GM19023 (cell line): Measurements from ENCODE around the gene CACNA1E.
"Not testable (repeated sequence)": the region's sequence is repeated elsewhere in the genome, so short reads cannot be mapped to it uniquely, and the experiment has no call there.

Experiments used
- ATAC-seq: cut with Tn5 transposase; IDR thresholded peaks from one replicate; pipeline ENCODE4 v1.9.1; 2021; ENCODE audit warnings: mild to moderate bottlenecking, moderate library complexity; ENCODE audit not compliant: unreplicated experiment

Gene CACNA1E

DNA sequence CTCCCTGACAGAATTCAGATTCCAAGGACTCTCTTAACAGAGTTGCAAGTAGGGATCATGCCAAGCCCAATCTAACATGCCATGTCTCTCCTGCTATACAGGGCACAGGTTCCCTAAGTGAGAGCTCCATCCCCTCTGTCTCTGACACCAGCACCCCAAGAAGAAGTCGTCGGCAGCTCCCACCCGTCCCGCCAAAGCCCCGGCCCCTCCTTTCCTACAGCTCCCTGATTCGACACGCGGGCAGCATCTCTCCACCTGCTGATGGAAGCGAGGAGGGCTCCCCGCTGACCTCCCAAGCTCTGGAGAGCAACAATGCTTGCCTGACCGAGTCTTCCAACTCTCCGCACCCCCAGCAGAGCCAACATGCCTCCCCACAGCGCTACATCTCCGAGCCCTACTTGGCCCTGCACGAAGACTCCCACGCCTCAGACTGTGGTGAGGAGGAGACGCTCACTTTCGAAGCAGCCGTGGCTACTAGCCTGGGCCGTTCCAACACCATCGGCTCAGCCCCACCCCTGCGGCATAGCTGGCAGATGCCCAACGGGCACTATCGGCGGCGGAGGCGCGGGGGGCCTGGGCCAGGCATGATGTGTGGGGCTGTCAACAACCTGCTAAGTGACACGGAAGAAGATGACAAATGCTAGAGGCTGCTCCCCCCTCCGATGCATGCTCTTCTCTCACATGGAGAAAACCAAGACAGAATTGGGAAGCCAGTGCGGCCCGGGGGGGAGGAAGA, 315.0 kb downstream of the CACNA1E start:
- no peak for ATAC-seq

DNA sequence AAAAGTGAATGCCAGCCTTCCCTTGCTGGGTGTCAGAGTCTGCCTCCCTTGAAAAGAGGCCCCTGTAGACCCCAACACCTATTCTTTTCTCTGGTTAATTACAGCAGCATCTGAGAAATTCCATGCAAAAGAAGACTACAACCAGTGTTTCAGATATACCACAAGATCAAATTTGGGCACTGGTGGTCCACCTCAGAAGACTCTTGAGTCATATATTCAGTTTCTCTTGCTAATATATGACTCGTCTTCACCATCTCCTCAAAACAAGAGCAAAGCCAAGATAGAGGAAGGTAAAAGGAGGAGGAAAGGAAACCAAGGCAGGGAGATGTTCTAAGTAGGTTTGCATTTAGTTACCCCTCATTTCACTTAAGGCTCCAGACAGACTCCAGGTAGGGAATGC, 318.3 kb downstream of the CACNA1E start:
- ATAC-seq: no peak

DNA sequence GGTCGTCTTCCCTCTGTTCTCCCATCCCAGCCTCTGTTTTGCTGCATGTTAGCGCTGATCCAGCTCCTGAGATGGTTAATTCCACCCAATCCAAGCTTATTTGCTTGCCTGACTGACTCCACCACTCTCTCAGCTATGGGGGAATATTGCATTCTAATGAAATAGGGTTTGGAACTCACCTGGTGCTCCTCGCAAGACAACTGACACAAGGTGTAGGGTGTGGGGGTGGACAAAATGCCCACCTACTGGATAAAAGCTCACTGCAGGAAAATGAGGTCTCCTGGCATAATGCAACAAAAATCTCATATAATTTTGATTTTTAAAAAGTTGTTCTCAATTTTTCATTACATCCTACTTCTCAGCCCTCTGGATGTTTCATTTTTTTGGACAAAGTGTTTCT, 319.1 kb downstream of the CACNA1E start:
- no peak for ATAC-seq

DNA sequence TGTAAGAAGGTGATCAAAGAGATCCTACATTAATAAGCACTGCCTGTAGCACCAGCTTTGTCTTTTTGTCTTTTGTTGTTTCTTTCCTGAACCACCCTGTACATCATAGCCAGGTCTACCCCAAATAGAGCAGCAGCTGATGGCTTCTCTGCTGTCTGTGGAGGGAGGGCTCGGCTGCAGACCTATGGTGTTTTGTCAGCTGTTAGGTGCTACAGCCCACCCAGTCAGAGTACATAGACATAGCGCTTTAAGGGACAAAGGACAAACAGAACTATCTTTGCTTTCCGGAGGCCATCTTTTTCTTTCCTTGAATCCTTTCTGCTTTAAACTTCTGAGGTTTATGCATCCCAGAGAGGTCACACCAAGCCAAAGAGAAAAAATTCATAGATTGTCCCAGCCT, 320.1 kb downstream of the CACNA1E start:
- no peak for ATAC-seq

DNA sequence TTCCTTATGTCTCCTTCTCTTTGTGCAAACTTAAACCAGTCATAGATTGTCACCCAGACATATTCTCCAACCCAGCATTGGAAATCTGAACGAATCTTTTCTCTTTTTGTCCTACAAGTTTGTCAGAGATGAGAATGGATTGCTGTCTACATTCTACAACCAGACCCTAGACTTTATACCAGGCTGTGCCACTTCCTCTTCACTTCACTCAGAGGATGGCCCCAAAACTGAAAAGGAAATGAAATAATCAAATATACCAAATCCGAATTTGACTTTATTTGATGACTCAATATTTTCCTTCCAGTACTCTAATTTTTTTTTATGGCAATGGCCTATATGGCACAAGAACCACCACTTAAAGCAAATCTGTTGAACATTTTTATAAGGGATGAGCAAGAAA, 321.7 kb downstream of the CACNA1E start:
- ATAC-seq: no peak

DNA sequence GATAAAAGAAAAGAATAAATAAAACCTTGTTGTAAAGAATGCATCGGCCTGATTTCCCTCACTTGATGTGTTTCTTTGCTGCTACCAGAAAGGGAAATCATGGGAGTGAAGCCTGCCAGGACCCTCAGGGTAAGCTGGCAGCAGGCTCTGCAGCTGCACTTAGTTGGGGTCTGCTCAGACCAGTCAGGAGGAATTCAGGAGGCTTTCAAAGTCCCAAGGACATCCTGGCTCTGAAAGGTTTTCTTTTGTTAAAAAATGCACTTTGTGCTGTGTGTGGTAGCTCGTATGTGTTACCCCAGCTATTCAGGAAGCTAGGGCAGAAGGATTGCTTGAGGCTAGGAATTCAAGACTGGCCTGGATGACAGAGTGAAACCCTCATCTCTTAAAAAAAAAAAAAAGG, 323.4 kb downstream of the CACNA1E start:
- no peak for ATAC-seq

DNA sequence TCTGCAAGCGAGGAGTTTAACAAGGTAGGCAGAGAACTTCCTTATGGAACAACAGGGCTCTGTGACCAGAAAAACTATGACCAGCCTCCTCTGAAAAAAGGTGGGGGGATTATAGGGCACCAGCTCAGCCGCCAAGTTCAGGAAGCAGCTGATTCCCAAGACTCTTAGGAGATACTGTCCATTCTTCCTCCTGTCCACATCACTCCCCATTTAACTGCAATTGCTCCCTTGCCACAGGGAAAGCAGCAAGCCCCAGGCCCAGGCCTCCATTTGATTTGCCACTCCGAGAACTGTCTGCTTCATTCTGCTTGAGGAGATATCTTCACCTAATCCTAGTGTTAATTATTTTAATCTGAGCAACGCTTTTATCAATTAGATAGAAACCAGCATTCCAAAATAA, 323.9 kb downstream of the CACNA1E start:
- ATAC-seq: no peak

DNA sequence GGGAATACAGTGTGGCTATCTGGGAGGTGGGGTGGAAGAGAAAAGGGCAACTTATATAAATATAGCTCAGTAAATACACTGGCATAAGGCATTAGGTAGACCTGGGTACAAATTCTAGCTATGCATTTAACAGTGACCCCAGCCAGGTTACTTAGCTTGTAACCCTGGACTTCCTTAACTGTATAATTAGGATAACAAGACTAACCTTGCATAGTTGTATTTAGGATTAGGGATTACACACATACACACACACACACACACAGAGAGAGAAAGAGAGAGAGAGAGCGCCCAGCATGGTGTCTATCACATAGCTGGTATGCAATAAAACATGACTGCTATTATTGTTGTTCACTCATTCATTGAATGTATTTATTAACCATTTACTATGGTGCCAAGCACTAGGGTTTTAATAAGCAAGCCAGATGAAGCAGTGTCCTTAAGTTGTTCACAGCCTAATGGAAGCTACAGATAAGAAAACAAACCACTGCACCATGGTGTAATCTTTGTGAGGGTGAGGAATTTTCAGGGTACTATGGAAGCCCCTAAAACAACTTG, 326.8 kb downstream of the CACNA1E start:
- ATAC-seq: no peak

DNA sequence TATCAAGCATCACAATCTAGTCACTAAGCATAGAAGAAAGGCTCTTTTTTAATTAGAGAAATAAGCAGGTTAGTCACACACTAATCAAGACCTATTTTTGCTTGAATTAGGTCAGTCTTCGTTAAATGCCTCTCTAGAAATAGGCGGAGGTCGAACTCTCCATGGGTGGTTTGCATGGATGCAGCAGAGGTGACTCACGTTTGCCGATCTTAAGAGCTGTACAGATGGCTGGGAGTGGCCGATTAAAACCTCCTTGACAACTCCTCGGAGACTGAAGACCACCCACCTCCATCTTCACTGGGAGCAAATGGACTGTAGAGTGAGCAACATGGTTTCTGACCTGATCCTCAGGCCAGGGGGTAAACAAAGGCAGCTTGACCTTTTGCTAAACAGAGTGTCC, 328.9 kb downstream of the CACNA1E start:
- no peak for ATAC-seq

DNA sequence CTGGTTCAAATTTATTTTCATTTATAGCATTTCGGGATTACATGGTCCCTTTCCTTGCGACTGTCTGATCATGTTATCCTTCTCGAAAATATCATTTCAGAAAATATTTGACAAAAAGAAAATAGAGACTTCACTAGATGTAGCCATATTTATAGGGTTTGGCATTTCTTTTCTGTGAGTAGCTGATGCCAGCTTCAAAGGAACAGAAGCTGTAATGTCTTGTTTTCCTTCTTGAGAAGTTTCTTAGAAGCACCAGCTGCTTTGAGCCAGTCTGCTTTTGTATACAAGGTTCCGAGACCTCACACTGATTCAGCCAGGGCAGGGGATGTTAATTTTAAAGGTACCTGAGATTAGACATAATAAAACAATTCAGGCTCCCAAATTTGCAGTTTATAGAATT, 329.9 kb downstream of the CACNA1E start:
- no peak for ATAC-seq

DNA sequence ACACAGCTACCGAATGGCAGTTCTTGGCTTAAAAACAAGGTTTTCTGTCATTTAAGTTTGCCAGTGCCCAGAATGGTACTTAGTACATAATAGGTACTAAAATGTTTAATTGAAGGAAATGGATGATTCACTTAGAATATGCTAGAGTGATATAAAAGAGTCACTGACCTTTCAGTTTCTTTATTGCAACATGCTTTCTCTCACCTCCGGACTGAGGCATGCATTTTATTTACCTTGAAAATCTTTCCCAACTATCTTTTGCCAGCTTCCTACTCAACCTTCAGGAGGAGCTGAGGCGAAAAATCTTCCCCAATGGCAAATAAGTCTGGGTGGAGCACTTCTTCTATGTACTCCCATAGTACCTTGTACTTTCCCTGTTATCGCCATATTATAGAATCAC, 333.3 kb downstream of the CACNA1E start:
- ATAC-seq: no peak

DNA sequence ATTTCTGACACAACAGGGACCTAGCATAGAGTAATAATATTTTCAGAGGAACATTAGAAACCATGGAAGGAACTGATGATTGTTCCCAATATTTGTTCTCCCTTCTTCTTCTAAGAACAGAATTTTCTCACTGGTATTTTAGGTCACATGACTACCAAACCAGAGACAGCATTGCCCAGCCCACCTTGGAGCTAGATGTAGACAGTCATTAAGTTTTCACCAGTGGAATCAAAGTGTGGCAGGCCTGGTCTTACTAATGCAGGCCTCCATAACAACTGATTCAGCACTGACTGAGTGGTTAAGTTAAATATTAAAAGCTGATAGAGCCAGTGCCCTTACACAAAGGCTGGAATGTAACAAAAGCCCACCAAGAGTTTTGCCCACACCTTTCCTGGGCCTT, 333.8 kb downstream of the CACNA1E start:
- no peak for ATAC-seq

DNA sequence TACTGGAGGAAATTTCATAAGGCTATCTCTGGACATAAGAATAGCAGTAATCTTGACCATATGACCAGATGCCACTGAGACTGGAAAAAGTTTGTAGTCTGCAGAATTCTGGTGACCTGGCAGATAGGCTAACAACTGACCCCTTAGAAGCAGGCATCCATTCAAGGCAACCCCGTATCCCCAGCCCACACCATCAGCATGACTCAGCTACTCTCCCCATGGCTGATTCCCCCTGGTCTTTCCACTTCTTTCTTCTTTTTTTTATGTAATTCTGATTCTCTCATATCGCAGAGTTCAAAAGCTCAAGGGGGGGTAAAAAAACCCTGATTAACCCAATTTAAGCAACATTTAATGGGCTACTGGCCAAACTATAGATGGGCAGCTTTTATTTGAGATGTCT, 335.1 kb downstream of the CACNA1E start:
- ATAC-seq: no peak

DNA sequence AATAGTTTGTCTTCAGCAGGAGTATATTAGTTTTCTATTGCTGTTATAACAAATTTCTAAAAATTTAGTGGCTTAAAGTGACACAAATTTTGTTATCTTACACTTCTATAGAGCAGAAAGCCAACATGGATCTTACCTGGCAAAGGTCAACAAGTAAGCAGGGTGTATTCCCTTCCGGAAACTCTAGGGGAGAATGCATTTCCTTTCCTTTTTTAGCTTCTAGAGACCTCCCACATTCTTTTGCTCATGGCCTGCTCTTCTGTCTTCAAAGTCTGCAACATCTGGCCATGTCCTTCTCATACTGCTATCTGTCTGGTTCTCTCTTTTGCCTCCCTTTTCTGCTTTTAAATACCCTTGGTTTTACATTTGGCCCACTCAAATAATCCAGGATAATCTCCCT, 335.6 kb downstream of the CACNA1E start:
- no peak for ATAC-seq

DNA sequence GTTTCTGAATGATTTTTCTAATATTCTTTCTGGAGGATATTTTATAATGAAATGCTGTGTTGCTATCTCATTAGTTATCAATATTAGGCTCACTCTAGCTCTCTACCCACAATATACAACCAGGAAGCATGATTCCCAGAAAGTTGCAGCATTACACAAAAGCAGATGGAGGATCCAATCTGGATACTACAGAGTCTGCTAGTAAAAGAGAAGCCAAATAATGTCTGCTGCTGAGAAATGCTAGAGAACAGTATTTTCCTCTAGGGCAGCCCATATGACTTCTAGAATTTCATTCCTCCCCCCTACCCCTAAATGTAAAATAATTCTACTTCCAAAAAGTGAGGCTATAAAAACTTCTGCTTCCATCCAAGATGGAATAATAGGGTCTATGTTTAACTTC, 338.4 kb downstream of the CACNA1E start:
- no peak for ATAC-seq

DNA sequence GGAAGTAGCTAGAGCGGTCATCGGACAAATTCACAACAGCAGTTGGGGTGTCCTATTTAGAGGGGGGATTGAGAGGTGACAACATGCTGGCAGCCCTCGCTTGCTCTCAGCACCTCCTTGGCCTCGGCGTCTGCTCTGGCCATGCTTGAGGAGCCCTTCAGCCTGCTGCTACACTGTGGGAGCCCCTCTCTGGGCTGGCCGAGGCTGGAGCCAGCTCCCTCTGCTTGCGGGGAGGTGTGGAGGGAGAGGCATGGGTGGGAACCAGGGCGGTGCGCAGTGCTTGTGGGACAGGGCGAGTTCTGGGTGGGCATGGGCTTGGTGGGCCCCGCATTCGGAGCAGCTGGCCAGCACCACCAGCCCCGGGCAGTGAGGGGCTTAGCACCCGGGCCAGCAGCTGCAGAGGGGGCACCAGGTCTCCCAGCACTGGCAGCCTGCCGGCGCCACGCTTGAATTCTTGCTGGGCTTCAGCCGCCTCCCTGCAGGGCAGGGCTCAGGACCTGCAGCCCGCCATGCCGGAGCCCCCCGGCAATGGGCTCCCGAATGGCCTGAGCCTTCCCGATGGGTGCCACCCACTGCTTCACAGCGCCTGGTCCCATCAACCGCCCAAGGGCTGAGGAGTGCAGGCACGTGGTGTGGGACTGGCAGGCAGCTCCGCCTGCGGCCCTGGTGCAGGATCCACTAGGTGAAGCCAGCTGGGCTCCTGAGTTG, 349.0 kb downstream of the CACNA1E start:
- ATAC-seq: not testable (repeated sequence)

DNA sequence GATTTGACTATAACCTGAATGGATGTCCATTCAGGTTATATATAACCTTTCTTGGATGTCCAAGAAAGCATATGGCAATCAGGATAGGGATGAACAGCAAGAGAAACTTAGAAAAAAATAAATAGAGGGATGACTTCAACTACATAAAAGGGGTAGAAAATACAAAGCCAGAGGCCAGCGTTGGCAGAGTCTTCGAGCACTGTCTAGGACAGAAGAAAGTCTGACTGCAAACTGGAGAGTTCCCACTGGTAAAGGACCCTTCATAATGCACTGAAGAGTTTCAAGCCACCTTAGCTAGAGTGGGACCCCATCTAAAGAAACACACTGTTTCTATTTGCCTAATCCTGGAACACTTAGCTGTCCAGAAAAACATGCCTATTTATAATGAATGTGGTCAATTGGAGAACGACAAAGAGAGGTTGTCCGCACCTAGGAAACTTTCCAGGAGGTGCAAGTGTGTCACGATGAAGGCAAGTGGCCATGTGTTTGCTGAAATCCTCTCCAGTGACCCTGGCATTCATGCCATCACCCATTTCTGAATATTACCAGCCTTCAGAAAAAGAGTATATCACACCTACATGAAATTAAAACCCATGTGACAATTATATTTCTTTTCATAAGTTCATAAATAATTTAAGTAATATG, 362.8 kb downstream of the CACNA1E start:
- no peak for ATAC-seq

DNA sequence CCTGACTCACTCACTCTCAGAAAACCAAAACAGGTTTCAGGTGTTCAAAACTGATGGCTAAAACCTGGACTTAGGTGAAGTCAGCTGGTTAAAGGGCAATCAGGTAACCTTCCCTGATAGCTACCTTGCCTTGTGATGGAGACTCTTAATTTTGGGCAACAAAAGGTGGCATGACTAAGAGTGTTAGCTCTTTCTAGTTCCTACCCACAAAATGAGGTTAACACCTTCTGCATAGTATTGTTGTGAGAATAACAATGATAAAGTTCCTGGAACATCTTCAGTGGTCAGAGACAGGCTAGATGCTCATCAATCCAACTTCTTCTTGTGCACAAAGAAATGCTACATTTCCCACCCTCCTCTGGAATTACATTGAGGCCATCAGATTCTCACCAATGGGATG, 363.4 kb downstream of the CACNA1E start:
- no peak for ATAC-seq

DNA sequence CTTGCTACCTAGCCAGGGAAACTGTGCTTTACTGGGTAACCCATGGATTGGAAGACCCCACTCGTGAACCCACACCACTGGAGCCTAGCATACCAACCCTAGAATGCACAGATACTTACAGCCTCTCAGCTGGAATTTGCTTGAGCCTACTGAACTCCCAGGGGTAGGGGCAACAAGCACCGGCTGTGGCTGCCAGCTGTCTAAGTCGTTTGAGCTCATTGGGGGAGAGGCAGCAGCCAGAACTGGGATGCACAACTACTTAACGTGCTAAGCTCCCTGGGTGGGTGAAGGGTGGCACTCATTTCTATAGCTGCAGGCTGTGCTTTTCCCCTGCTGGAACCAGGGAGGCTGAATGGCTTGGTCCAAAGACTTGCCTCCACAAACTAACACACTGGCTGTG, 365.8 kb downstream of the CACNA1E start:
- no peak for ATAC-seq

DNA sequence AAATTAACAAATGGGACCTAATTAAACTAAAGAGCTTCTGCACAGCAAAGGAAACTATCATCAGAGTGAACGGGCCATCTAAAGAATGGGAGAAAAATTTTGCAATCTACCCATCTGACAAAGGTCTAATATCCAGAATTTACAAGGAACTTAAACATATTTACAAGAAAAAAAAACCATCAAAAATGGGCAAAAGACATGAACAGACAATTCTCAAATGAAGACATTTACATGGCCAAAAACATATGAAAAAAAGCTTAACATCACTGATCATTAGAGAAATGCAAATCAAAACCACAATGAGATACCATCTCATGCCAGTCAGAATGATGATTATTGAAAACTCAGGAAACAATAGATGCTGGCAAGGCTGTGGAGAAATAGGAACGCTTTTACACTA, 370.9 kb downstream of the CACNA1E start:
- ATAC-seq: not testable (repeated sequence)

DNA sequence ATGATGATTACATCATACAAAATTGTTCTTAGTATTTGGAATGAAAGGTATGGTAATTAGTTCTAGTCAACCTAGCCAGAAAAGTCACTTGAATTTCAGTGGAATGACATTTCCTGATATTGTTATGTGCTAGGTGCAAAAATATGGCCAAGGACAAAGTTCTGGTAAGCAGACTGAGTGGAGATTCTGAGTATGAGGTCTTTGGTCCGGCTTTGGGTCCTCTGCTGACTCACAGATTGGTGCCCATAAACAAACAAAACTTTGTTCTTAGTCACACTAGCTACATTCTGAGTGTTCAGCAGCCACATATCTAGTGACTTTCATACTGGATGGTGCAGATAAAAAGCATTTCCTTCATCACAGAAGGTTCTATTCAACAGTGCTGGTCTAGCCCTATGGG, 372.1 kb downstream of the CACNA1E start:
- no peak for ATAC-seq
